Esophagus (tissue), 2 donors: ENCODE data around the gene ZNF619. TPM values are rescaled to one million over a fixed set of nuclear protein-coding genes. Genes with fewer than 3 reads are reported as not detected.

Experiments used
- H3K27ac ChIP-seq, 2 donors: one replicate each; pipeline ENCODE4 v1.5.1; 2013; ENCODE audit warnings: low read depth in 2 of 2, mild to moderate bottlenecking in 2 of 2, inconsistent platforms in 1 of 2, low read length in 1 of 2, moderate library complexity in 1 of 2
- H3K27me3 ChIP-seq, 2 donors: one replicate each; pipeline ENCODE4 v1.6.1; 2013; ENCODE audit warnings: low read length in 2 of 2, control low read depth in 1 of 2, mild to moderate bottlenecking in 1 of 2; ENCODE audit not compliant: insufficient read depth in 2 of 2, control insufficient read depth in 1 of 2
- H3K36me3 ChIP-seq, 2 donors: one replicate each; pipeline ENCODE4 v1.6.1; 2013; ENCODE audit warnings: low read length in 1 of 2; ENCODE audit not compliant: control insufficient read depth in 2 of 2, insufficient read depth in 2 of 2
- H3K4me1 ChIP-seq, 2 donors: one replicate each; pipeline ENCODE4 v1.6.1; 2013; ENCODE audit warnings: low read length in 1 of 2; ENCODE audit not compliant: control insufficient read depth in 2 of 2, insufficient read depth in 2 of 2
- H3K4me3 ChIP-seq, 2 donors: one replicate each; pipeline ENCODE4 v1.5.1; 2013; ENCODE audit warnings: low read length in 2 of 2, mild to moderate bottlenecking in 2 of 2, low read depth in 1 of 2, moderate library complexity in 1 of 2
- H3K9me3 ChIP-seq, 2 donors: one replicate each; pipeline ENCODE4 v1.6.1; 2013; ENCODE audit warnings: mild to moderate bottlenecking in 2 of 2, low read depth in 1 of 2, low read length in 1 of 2, moderate library complexity in 1 of 2; ENCODE audit not compliant: control insufficient read depth in 2 of 2, insufficient read depth in 1 of 2
- WGBS, 2 donors: extraction: QIAGEN DNeasy Blood & Tissue Kit; methylation state at CpG; one replicate each; pipeline ENCODE4 v1.1.7; 2013; 5-methylcytosine and 5-hydroxymethylcytosine counted together
- polyA plus RNA-seq, 2 donors: library from polyadenylated mRNA; stranded (reverse); fragments of 200-250 nt; gene quantifications; one replicate each; pipeline ENCODE4 v1.2.3, GENCODE V29; 2013
- donor health status: healthy with polysubstance abuse.
- donor health status: Bipolar disorder and iron deficiency.

ZNF619 gene
- polyA plus RNA-seq, 2 donors = 0.84 to 1.1 TPM

DNA sequence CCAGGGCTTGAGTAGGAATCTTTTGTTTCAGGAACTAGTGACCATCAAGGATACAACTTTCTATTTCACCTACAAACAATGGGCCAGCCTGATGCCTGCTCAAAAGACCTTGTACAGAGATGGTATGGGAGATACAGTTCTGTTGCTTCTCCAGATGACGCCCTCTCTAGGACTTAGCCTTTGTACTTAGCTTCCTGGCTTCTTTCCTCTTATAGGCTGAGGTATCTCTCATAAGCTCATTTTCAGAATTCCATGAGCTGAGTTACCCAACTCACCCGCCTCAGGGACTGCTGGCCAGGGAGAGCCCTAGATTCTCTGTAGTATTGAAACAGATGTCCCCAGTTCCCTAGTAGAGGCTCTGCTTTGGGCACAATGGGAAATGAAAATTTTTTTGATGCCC is 20.4 kb downstream of the ZNF619 start:
- Histone ChIP-seq H3K9me3 (no peaks in the 10 kb centered on the region), H3K27ac (no peak overlapping the region), H3K36me3 (no peaks in the 10 kb centered on the region), H3K4me3 (no peak overlapping the region), H3K27me3 (no peaks in the 10 kb centered on the region), H3K4me1 (no peaks in the 10 kb centered on the region)
- 93 to 97% methylated on average over 2 of the region's 2 CpGs for WGBS, 2 donors

DNA sequence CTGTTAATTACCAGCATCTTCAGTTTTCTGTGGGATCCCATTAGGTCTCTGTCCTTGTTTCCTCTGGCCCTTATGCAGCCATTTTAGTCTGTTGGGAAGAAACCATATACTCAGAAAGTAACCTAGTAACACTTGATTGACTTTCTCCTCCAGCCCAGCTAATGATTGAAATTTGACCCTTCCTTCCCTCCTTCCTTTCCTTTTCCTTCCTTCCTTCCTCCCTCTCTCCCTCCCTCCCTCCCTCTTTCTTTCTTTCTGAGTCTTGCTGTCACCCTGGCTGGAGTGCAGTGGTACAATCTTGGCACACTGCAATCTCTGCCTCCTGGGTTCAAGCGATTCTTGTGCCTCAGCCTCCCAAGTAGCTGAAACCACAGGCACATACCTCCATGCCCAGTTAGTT is 23.0 kb downstream of the ZNF619 start:
- Histone ChIP-seq H3K27me3 (no peaks in the 10 kb centered on the region), H3K4me1 (no peaks in the 10 kb centered on the region), H3K9me3 (no peaks in the 10 kb centered on the region), H3K36me3 (no peaks in the 10 kb centered on the region), H3K27ac (no peak overlapping the region), H3K4me3 (no peak overlapping the region)
- WGBS, 2 donors = 95 to 100% methylated on average over 1 of the region's 1 CpG

DNA sequence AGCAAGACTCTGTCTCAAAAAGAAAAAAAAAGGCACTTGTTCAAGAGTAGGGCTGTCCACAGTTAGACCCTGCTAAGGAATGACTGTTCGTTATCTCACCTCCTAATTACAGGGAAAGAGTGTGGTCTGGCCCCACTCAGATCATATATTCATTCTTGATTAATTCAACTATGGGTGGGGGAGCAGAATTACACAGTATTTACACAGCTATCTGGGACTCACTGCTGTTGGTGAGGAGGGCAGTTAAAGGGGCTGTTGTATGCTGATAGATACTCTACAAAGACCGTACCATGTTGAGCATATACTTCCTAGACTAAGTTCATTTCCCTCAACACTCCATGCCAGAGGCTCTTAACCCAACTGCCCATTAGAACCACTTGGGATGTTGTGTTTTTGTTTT is 25.1 kb downstream of the ZNF619 start:
- Histone ChIP-seq H3K27ac (no peak overlapping the region), H3K4me1 (peaks cover 0 to 2% of the 10 kb centered on the region in 2 donors), H3K27me3 (no peaks in the 10 kb centered on the region), H3K9me3 (no peaks in the 10 kb centered on the region), H3K36me3 (no peaks in the 10 kb centered on the region), H3K4me3 (no peak overlapping the region)
- 91 to 94% methylated on average over 2 of the region's 2 CpGs for WGBS, 2 donors

DNA sequence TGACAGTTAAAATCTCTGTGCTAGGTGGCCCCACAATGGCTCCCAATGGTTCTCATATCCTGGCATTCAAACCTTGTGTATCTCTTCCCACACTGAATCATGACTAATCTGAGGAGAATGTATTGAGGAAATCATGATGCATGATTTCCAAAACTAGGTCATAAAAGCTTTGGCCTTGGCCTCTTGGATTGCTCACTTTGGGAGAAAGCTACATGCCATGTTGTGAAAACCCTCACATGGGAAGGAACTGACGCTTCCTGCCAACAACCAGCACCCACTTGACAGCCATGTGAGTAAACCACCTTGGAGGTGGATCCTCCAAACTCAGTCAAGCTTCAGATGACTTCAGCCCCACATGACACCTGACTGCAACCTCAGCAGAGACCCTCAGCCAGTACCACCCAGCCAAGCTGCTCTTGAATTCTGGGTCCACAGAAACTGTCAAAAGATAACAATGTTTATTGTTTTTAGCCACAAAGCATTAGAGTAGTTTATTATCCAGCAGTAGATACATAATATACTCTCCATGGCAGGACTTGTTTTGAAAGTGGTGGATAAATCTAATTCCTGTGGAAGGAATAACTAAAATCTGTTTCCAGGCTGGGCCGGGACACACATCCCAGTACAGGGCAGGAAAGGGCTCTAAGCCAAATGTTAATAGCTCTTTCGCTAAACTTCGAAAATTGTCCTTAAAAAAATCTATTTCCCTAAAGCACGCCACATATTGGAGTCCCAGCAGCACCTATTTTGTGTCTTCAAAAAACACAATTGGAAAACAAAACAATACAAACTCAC is 27.9 kb downstream of the ZNF619 start:
- WGBS, 2 donors = 65 to 67% methylated on average over 5 of the region's 5 CpGs
- Histone ChIP-seq H3K9me3 (no peaks in the 10 kb centered on the region), H3K27ac (peak overlapping the region in 1 of 2 donors; percentile 53), H3K36me3 (no peaks in the 10 kb centered on the region), H3K4me3 (no peak overlapping the region), H3K27me3 (no peaks in the 10 kb centered on the region), H3K4me1 (peaks cover 0 to 2% of the 10 kb centered on the region in 2 donors)

DNA sequence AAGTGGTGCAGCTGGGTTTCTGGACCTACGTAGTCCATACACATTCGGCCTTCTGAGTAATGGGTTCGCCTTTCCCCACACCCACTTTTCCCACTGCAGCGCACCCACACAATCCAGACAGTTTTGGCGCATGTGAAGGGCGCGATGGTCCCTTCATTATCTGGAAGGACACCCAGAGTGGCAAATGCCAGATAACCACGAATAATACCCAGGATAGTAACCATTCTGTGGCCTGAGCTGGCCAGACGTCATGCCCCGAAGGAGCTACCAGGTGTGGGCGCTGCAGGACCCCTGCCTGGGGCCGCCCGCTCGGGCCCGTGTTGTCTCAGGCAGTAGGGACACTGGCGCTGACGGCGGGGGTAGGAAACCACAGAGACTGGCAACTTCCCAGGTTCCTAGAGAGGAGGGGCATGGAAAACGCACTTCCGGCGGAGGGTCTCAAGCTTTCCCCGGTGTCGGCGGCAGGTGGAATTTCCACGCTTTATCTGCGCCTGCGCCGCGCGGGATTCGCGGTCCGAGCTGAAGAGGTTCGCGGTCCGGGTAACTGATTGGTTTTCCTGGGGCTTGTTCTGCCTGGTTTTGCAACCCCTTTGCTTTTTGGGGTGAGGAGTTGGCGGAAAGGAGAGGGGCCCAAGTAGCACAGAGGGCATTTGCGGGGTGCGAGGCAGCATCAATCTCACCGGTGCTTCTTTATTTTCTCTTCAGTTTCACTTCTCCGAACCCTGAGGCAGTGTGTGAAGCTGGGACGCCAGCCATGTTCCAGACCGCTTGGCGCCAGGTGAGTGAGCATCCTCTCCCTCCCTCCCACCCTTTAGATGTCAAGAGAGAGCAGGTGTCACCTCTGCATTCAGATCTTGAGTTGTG is 28.9 kb downstream of the ZNF619 start, which contains the start of gene ZNF620:
Gene ZNF620, plus strand, starts transcription at position 441 of the 864 bp plus-strand sequence. Its CDS starts 314 bp downstream, at position 755.
- no peaks in the 10 kb centered on the region for H3K9me3 ChIP-seq
- peak within 1 kb of the TSS; percentile 68 to 76 for H3K4me3 ChIP-seq
- WGBS, 2 donors = 5 to 7% methylated on average over 43 to 44 of the region's 44 CpGs
- H3K36me3 ChIP-seq = no peaks in the 10 kb centered on the region
- peaks cover 0 to 2% of the 10 kb centered on the region in 2 donors for H3K4me1 ChIP-seq
- peak within 1 kb of the TSS; percentile 35 to 78 for H3K27ac ChIP-seq
- H3K27me3 ChIP-seq = no peaks in the 10 kb centered on the region

DNA sequence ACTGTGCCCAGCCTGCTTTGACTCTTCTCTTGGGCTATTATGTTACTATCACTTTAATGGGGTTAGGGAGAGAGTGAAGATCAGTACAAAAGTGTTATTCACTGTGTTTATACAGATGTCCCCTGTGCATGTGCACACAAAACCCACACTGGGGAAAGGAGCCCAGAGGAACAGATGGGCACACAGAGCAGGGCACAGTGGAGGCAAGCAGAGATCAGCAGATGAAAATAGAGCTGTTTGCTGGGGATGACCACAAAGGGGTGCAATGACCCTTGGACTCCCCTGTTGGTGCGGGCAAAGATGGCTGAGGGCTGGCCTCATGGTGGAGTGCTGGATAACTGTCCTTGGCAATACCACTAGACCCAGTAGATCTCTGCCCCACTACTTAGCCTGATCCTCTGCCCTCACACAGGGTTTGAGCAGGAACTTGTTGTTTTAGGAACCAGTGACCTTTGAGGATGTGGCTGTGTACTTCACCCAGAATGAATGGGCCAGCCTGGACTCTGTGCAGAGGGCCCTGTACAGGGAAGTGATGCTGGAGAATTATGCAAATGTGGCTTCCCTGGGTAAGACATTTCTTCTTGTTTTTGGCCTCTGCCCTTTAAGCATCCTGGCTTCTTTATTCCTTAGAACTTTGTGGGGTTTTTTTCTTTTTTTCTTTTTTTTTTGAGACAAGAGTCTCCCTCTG is 34.3 kb downstream of the ZNF619 start:
- Histone ChIP-seq H3K9me3 (no peaks in the 10 kb centered on the region), H3K27me3 (no peaks in the 10 kb centered on the region), H3K4me3 (no peak overlapping the region), H3K4me1 (no peaks in the 10 kb centered on the region), H3K36me3 (no peaks in the 10 kb centered on the region), H3K27ac (no peak overlapping the region)
- WGBS, 2 donors = 100% methylated on average over 1 of the region's 1 CpG

DNA sequence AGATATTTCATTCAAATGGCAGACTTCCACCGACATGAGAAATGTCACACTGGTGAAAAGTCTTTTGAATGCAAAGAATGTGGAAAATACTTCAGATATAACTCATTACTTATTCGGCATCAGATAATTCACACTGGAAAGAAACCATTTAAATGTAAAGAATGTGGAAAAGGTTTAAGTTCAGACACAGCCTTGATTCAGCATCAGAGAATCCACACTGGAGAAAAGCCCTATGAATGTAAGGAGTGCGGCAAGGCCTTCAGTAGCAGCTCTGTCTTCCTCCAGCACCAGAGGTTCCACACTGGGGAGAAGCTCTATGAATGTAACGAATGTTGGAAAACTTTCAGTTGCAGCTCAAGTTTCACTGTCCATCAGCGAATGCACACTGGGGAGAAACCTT is 39.3 kb downstream of the ZNF619 start:
- Histone ChIP-seq H3K27me3 (no peaks in the 10 kb centered on the region), H3K4me1 (no peaks in the 10 kb centered on the region), H3K27ac (no peak overlapping the region), H3K4me3 (no peak overlapping the region), H3K9me3 (no peaks in the 10 kb centered on the region), H3K36me3 (peaks cover 0 to 2% of the 10 kb centered on the region in 2 donors)
- WGBS, 2 donors = 91 to 93% methylated on average over 5 of the region's 5 CpGs

DNA sequence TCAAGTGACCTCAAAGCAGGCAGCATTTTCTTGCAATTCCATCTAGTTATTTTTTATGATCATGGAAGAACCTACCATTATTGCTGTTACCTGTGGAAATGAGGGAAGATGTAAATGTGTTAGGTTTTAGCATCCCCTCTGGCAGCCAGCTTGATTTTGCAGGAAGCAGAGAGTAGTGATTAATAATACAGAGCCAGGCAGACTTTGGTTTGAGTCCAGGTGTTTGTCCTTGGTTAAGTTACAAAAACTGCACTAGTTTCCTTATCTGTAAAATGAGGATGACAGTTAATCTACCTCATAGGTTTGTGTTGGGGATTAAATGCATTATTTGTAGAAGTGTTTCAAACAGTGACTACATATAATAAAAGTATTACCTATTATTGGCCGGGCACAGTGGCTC is 41.1 kb downstream of the ZNF619 start:
- Histone ChIP-seq H3K36me3 (peaks cover 0 to 2% of the 10 kb centered on the region in 2 donors), H3K4me3 (no peak overlapping the region), H3K4me1 (no peaks in the 10 kb centered on the region), H3K9me3 (no peaks in the 10 kb centered on the region), H3K27ac (no peak overlapping the region), H3K27me3 (no peaks in the 10 kb centered on the region)
- 56 to 86% methylated on average over 1 of the region's 1 CpG for WGBS, 2 donors

DNA sequence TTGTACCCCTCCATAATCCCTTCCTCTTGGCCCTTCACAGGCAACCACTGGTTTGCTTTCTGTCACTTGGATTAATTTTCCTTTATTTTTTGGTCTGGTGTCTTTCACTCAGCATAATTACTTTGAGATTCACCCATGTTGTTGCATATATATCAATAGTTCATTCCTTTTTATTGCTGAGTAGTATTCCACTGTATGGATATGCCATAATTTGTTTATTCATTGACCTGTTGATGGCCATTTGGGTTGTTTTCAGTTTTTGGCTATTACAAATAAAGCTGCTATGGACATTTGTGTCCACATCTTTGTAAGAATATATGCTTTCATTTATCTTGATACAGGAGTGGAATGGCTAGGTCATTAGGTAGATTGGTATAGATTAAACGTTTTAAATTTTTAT is 41.9 kb downstream of the ZNF619 start:
- Histone ChIP-seq H3K27ac (no peak overlapping the region), H3K4me3 (no peak overlapping the region), H3K4me1 (no peaks in the 10 kb centered on the region), H3K9me3 (no peaks in the 10 kb centered on the region), H3K27me3 (no peaks in the 10 kb centered on the region), H3K36me3 (peaks cover 0 to 2% of the 10 kb centered on the region in 2 donors)
- WGBS, 2 donors = 91% methylated on average over 1 of the region's 1 CpG
